H1 (cell line): ENCODE measurements around the gene SSTR4. TPM values are rescaled to one million over a fixed set of nuclear protein-coding genes. Genes with fewer than 3 reads are reported as not detected.

Source experiments
- CHD2 ChIP-seq: IDR thresholded peaks from 2 replicates; pipeline ENCODE4 v1.6.1; 2012; ENCODE audit warnings: low read length, improper control_type of control experiment
- CTCF ChIP-seq, 3 experiments: IDR thresholded peaks; 1 replicate in 2 of 3; 2 replicates in 1 of 3; pipeline versions ENCODE4 v1.5.1 to v1.6.1; 2011; ENCODE audit warnings: low read length in 3 of 3, mild to moderate bottlenecking in 3 of 3, inconsistent platforms in 2 of 3, low read depth in 1 of 3, moderate library complexity in 1 of 3; ENCODE audit not compliant: insufficient read depth in 1 of 3; ENCODE audit errors: control extremely low read depth in 1 of 3
- HDAC2 ChIP-seq, 2 experiments: fragments of 300-600 bp in 1 of 2; sonication (generic) in 1 of 2; IDR thresholded peaks; 2 replicates each; pipeline ENCODE4 v1.6.1; 2011 to 2012; ENCODE audit warnings: low read depth in 2 of 2, low read length in 2 of 2, mild to moderate bottlenecking in 2 of 2, moderate library complexity in 2 of 2, borderline replicate concordance in 1 of 2, inconsistent platforms in 1 of 2
- JUND ChIP-seq: IDR thresholded peaks from 2 replicates; pipeline ENCODE4 v1.6.1; 2011; ENCODE audit warnings: mild to moderate bottlenecking, improper control_type of control experiment, low read length
- KDM4A ChIP-seq: IDR thresholded peaks from one replicate; pipeline ENCODE4 v1.7.1; 2012; ENCODE audit warnings: low read depth, mild to moderate bottlenecking, moderate library complexity, low read length, inconsistent platforms; ENCODE audit not compliant: severe bottlenecking
- NANOG ChIP-seq: IDR thresholded peaks from 2 replicates; pipeline ENCODE4 v1.6.1; 2011; ENCODE audit warnings: low read length, low read depth, mild to moderate bottlenecking, inconsistent platforms; ENCODE audit not compliant: insufficient read depth, poor library complexity, severe bottlenecking
- PHF8 ChIP-seq: fragments of 200-600 bp; sonication (generic); conservative IDR thresholded peaks from 2 replicates; pipeline ENCODE4 v1.7.1; 2012; ENCODE audit warnings: low read depth, mild to moderate bottlenecking, inconsistent platforms, low read length, moderate library complexity
- RBBP5 ChIP-seq: IDR thresholded peaks from 2 replicates; pipeline ENCODE4 v1.7.1; 2012; ENCODE audit warnings: low read depth, mild to moderate bottlenecking, inconsistent platforms, low read length, moderate library complexity, borderline replicate concordance
- SIN3A ChIP-seq, 2 experiments: IDR thresholded peaks in 1 of 2; conservative IDR thresholded peaks in 1 of 2; 2 replicates each; pipeline ENCODE4 v1.6.1; 2011 to 2012; ENCODE audit warnings: low read length in 2 of 2, improper control_type of control experiment in 1 of 2, low read depth in 1 of 2, mild to moderate bottlenecking in 1 of 2
- SP1 ChIP-seq: IDR thresholded peaks from 2 replicates; pipeline ENCODE4 v1.6.1; 2011; ENCODE audit warnings: low read depth, low read length
- TAF1 ChIP-seq: IDR thresholded peaks from 2 replicates; pipeline ENCODE4 v1.6.1; 2011; ENCODE audit warnings: mild to moderate bottlenecking, low read depth, low read length
- TAF7 ChIP-seq: optimal IDR thresholded peaks from 2 replicates; pipeline ENCODE3; 2011; ENCODE audit warnings: low read depth, mild to moderate bottlenecking, inconsistent platforms, low read length, moderate library complexity, borderline replicate concordance
- TCF12 ChIP-seq: IDR thresholded peaks from 2 replicates; pipeline ENCODE4 v1.6.1; 2011; ENCODE audit warnings: low read depth, mild to moderate bottlenecking, low read length
- YY1 ChIP-seq: IDR thresholded peaks from 2 replicates; pipeline ENCODE4 v1.6.1; 2011; ENCODE audit warnings: low read depth, mild to moderate bottlenecking, low read length
- polyA plus RNA-seq, 7 experiments: library from polyadenylated mRNA; depleted of rRNA in 3 of 7; stranded (reverse) in 5 of 7; unstranded in 2 of 7; fragments of >200 nt in 5 of 7; fragments of 200-250 nt in 2 of 7; gene quantifications; 1 replicate in 5 of 7; 2 replicates in 1 of 7; 4 replicates in 1 of 7; pipeline versions ENCODE4 v1.2.1 to v1.2.3, GENCODE V29; 2011 to 2013; ENCODE audit warnings: missing spikeins in 2 of 7, mixed read lengths in 2 of 7
- total RNA-seq: library from RNA; stranded (reverse); fragmentation: NEBNext Ultra II Directional; extraction: Animal tissue kit (Norgen Biotek cat#: 25700); gene quantifications from 2 replicates; pipeline ENCODE4 v1.2.1, GENCODE V29; 2021
- TF ChIP-seq, protein P1 (sequence below): IDR thresholded peaks from 2 replicates; pipeline ENCODE4 v1.6.1; 2012; ENCODE audit warnings: inconsistent platforms

Gene SSTR4
- total and polyA plus RNA-seq, 2 of the 8 experiments (the other 6 are each of a cell fraction or from before 2014, with no cell fraction given): 0.05 TPM; not detected in 1

DNA sequence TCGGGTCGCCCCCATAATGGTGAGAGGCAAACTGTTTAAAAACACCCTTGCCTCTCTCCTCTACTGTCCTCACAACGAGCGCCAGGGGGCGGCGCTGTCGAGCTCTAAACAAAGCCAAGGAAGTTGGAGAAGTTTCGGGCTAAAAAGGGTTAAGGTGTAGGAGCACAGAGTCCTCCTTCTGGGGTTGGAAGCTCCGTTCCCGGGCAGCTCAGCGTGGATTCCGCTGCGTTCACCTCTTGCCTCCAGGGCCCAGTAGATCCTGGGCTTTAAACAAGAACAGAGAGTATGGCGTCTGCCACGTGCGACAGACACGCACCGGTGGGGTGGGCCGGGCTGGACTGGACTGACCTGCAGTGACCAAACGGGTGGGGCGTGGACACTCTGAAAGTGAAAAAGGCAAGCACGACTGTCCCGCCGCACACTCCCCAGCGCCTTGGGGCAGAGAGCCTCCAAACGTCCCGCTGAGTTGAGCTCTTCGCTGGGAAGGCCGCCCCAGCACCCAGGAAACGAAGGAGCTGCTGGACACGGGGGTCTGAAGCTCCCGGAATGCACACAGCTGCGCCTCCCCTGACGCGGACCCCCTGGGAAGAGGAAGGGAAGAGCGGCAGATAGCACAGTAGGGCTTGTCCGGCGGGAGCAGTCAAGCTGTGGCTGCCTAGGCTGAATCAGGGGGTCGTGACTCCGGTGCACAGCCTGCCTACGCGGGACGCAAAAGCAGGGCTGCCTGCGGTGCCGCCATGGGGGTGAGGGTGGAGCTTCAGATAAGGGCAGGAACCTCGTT, 15.9 kb downstream of the SSTR4 start (continued):
- TF ChIP-seq YY1 (peak; percentile 29; the same call in 1 of the 2 replicates), NANOG (no peak), KDM4A (peak; percentile 85), TAF1 (peak; percentile 31; the same call in 1 of the 2 replicates), RBBP5 (0 out of 2 replicates have a peak, but pooled peaks have one; percentile 19), TAF7 (peak; percentile 45), HDAC2 (IDR thresholded peaks at IDR 0.05; ENCODE audit: borderline replicate concordance in 1 of 2, low read depth in 2 of 2, low read length in 2 of 2) (peak in 1 of 2 experiments; percentile 37; a peak in 1 of 4 replicates), SP1 (peak; percentile 57; the same call in 1 of the 2 replicates), SIN3A (conservative IDR thresholded peaks at IDR 0.05 in 1 of 2, IDR thresholded peaks at IDR 0.05 in 1 of 2; ENCODE audit: low read depth in 1 of 2, low read length in 2 of 2) (peak in 1 of 2 experiments; percentile 58; a peak in 1 of 4 replicates), TCF12 (0 out of 2 replicates have a peak, but pooled peaks have one; percentile 8), JUND (no peak), PHF8 (peak; percentile 51), CTCF (IDR thresholded peaks at IDR 0.05; ENCODE audit: control extremely low read depth in 1 of 3, insufficient read depth in 1 of 3, low read depth in 1 of 3, low read length in 3 of 3) (peak; percentile 68 to 90 (median 85)), CHD2 (0 out of 2 replicates have a peak, but pooled peaks have one; percentile 32)
- TF ChIP-seq, protein P1, sequence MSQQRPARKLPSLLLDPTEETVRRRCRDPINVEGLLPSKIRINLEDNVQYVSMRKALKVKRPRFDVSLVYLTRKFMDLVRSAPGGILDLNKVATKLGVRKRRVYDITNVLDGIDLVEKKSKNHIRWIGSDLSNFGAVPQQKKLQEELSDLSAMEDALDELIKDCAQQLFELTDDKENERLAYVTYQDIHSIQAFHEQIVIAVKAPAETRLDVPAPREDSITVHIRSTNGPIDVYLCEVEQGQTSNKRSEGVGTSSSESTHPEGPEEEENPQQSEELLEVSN: peak; percentile 45; the same call in 1 of the 2 replicates
